HG03280 (cell line): ENCODE measurements around the gene NDUFB6.
"Not testable (repeated sequence)": the region's sequence is repeated elsewhere in the genome, so short reads cannot be mapped to it uniquely, and the experiment has no call there.

Experiments used
- ATAC-seq: cut with Tn5 transposase; IDR thresholded peaks from one replicate; pipeline ENCODE4 v1.9.1; 2021; ENCODE audit warnings: mild to moderate bottlenecking, moderate library complexity; ENCODE audit not compliant: unreplicated experiment

The NDUFB6 gene

DNA sequence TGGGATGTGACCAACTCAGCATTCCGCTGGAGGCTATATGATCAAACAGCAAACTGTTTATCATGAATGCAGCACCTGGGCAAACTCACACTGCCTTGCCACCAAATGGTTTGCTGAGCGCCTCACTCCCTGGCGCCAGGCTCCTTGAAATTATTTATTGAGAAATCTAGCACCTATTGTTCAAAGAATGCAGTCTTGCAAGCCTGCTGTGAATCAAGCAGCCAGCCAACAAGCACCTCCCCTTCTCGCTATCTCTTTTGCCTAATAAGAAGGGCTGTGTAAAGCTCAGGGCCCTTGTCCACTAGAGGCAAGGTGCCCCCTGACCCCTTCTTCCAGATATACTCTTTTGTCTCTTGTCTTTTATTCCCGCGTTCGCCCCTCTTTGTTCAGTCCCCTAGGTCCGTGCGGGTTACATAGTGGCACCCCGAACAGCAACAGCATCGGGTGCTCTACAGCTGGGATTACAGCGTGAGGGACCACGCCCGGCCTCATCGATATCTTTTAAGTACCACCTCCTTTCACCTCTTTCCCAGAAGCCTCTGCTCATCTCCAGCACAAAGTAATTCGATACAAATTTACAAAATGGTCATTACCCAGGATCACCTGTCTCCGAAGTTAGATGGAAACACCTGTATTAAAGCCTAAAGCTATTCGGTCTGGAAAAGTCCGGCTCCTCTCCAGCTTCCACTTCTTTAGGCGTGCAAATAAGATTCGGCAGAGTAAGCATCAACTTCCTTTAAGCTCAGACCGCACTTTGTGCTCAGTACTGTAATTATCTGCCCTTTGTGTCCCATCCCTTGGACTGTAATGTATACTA lies 47.9 kb downstream of the NDUFB6 start:
- peak; percentile 15 for ATAC-seq

DNA sequence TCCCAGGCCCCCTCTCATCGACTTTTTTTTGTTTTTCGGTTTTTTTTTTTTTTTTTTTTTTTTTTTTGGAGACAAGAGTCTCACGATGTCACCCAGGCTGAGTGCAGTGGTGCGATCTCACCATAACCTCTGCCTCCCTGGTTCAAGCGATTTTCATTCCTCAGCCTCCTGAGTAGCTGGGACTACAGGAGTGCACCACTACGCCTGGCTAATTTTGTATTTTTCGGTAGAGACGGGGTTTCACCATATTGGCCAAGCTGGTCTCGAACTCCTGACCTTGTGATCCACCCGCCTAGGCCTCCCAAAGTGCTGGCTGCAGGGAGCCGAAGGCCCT lies 48.4 kb downstream of the NDUFB6 start:
- ATAC-seq: not testable (repeated sequence)

DNA sequence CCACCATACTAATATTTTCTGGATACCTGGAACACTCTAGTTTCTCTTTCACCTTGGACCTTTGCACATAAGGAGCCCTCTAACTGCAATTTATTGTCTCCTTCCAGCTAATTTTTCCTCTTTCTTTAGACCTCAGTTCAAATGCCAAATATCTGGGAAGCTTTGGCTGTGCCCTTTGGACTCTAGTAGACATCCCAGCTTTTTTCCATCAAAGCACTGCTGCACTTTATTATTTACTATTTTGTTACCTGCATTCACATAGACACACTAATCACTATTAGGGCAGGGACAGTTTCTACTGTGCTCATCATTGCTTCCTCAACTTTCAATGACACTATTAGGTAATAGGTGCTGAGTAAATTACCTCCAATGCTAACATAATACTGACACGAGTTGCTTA lies 49.0 kb downstream of the NDUFB6 start:
- no peak for ATAC-seq

DNA sequence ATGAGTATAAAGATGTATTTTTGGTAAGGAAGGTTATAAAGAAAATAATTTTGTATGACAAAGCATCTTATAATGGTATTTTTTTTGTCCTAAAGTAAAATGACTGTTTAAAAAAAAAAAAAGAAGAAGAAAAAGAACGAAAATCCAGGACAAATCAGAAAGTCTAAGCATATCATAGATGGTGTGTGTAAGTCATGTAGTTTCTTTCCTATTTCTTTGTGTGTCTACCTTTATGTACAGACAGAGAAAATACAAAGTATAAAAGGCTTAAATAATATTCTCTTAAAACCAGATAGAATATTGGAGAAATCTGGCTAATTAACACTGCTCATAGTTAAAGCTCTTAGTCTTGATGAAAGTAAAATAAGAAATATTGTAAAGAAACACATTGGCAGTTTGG lies 54.7 kb downstream of the NDUFB6 start:
- no peak for ATAC-seq

DNA sequence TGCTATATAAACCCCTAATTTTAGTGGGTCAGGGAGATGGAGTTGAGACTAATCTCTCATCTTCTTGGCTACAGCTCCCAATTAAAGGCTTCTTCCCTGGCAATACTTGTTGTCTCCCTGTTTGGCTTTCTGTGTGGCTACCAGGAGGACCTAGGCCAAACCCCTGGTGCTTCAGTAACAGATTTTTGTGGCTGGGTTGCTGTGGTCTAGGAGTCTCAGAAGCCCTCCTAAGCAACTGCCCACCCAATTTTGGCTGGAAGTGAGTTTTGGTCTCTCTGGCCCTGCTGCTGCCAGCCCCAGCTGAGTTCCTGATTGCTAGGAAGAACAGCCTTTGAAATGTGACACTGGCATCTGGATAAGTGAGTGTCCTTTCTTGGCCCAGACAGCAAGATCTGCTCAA lies 56.7 kb downstream of the NDUFB6 start:
- ATAC-seq: no peak

DNA sequence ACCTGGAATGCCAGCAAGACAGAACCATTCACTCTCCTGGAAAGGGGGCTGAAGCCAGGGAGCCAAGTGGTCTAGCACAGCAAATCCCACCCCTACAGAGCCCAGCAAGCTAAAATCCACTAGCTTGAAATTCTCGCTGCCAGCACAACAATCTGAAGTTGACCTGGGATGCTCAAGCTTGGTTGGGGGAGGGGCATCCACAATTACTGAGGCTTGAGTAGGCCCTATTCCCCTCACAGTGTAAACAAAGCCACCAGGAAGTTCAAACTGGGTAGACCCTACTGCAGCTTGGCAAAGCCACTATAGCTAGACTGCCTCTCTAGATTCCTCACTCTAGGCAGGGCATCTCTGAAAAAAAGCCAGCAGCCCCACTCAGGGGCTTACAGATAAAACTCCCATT lies 64.2 kb downstream of the NDUFB6 start:
- ATAC-seq: no peak

DNA sequence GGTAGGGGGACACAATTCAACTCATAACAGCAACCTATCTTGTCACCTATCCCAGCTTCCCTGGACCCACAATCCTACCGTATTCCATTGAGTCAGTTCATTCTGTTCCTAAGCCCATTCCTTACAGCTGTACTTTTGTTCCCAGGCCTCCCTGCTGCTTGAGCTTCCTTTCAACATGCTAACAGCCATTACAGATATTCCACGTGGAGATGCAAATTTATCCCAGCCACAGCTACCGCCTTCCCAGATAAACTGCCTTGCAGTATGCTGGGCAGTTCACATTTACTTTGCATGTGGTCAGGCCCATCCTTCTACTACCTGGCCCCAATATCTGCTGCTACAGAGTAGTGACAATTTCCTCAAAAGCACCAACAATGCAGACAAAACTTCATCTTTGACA lies 70.0 kb downstream of the NDUFB6 start:
- ATAC-seq: no peak
